Measurements from ENCODE around the gene SLC22A1. TPM values are rescaled to one million over a fixed set of nuclear protein-coding genes. Genes with fewer than 3 reads are reported as not detected.

SLC22A1 gene
- total and polyA plus RNA-seq, 12 donors: 0.26 to 7.1 (median 1.7) TPM; not detected in 2

DNA sequence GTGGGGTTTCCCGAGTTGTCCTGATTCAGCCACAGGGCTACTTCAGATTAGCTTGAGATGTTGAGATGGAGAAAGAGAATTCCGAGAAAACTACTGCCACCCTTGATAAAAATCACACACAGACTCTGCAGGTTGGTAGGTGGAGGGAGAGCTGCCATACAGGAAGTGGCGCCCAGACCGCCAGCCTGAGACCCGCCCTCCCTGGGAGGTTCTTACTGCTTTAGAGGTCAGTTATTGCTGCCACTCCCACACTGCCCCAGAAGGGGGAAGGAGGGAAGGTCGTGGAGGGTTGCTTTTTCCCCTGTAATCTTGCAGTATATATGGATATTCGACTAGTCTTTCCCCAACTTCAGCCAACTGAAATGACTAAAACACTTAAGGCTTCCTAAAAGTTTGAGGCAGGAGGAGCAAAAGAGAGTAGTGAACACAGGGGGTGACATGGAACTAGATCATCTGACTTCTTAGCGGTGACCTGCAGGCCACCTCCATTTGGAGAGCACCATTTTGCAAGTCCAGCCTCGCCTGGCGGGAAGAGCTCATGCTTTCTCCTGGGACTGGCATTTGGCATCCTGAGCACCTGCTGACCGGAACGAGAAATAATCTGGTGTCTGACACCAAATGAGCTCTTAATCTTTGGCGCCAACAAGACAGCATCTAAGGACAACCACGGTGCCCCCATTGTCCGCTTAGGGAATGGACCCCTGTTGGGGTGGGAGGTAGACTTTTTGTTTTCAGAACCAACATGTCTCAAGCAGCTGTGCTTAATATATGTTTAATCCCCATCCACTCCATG lies 35.7 kb upstream of the SLC22A1 start:
- no peak overlapping the region for H3K4me3 ChIP-seq
- TF ChIP-seq, protein P1, sequence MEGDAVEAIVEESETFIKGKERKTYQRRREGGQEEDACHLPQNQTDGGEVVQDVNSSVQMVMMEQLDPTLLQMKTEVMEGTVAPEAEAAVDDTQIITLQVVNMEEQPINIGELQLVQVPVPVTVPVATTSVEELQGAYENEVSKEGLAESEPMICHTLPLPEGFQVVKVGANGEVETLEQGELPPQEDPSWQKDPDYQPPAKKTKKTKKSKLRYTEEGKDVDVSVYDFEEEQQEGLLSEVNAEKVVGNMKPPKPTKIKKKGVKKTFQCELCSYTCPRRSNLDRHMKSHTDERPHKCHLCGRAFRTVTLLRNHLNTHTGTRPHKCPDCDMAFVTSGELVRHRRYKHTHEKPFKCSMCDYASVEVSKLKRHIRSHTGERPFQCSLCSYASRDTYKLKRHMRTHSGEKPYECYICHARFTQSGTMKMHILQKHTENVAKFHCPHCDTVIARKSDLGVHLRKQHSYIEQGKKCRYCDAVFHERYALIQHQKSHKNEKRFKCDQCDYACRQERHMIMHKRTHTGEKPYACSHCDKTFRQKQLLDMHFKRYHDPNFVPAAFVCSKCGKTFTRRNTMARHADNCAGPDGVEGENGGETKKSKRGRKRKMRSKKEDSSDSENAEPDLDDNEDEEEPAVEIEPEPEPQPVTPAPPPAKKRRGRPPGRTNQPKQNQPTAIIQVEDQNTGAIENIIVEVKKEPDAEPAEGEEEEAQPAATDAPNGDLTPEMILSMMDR (IDR thresholded peaks at IDR 0.05): no peak
- no peak for TF ChIP-seq POLR2A (IDR thresholded peaks at IDR 0.05)
- peaks cover 0 to 97% of the 10 kb centered on the region in 2 donors for H3K36me3 ChIP-seq (replicated peaks in 1 of 2)
- peaks cover 0 to 4% of the 10 kb centered on the region in 2 donors for H3K4me1 ChIP-seq (replicated peaks in 1 of 2)
- DNase-seq: no peak
- H3K9me3 ChIP-seq (replicated peaks in 1 of 3): no peaks in the 10 kb centered on the region
- intact Hi-C loops (cut with DNase I): loop anchor here in 1 of 2 donors (10.0 kb wide), 1 partner anchor 369 kb away; no protein-coding TSS in a partner anchor
- no peak overlapping the region for H3K27ac ChIP-seq
- H3K27me3 ChIP-seq: no peaks in the 10 kb centered on the region
- WGBS, 4 donors: 90 to 93% (median 91%) methylated on average over 12 to 15 of the region's 15 CpGs

DNA sequence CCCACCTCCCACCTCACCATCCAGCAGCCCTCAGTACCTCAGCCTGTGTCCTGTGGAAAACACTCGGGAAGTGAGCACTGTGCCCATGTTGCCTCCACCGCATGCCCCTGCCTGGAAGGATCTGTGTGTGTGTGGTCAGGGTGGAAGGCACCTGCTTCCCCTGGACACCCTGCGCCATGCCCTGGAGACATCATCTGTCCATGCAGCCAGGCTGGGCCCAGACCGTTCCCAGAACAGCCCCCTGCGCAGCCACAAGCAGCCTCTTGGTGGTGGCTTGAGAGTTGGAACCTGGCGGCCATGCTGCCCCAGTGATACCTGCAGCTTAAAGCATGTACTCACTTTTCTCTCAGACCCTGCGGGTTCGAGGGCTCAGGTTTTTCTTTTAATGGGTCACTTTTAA lies 34.9 kb upstream of the SLC22A1 start:
- no peak overlapping the region for H3K27ac ChIP-seq
- H3K4me1 ChIP-seq (replicated peaks in 1 of 2): peaks cover 0 to 4% of the 10 kb centered on the region in 2 donors
- 86 to 94% (median 90%) methylated on average over 5 to 8 of the region's 8 CpGs for WGBS, 4 donors
- peaks cover 0 to 96% of the 10 kb centered on the region in 2 donors for H3K36me3 ChIP-seq (replicated peaks in 1 of 2)
- no peak overlapping the region for H3K4me3 ChIP-seq
- H3K27me3 ChIP-seq: no peaks in the 10 kb centered on the region
- H3K9me3 ChIP-seq (replicated peaks in 1 of 3): no peaks in the 10 kb centered on the region
- intact Hi-C loops (cut with DNase I): loop anchor here in 1 of 2 donors (10.0 kb wide), 1 partner anchor 368 kb away; no protein-coding TSS in a partner anchor
- no peak for DNase-seq
- TF ChIP-seq POLR2A (IDR thresholded peaks at IDR 0.05): no peak
- TF ChIP-seq, protein P1 (IDR thresholded peaks at IDR 0.05): no peak

DNA sequence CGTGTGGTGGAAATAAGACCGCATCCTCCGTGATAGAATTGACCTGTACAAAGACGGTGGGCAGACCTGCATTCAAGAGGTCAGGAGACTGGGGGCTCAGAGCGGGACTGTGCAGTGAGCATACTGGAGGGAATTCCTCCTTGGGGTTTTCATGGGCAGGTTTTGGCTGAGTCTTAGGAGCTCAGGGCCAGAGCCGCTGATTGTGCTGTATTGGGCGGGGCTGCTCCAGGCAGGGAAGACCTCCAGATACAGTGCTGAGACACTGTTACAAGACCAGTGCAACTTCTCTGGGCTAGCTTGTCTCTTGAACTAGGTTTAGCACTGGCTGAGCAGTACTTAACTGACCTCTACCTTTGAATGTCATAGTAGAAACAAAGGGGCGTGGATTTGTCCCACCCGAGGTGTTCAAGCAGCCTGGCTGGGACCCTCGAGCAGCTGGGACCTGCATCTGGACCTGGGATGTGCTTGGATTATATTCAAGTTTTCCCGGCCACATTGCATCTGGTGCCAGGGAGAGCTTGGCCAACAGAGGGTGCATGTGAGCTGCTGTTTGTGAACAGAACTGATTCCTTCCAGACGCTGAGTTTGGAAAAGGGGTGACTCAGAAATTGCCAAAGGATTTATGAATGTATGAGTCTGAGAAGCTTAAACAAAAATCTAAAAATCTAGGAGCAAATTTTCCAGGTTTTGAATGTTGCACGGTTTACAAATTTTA lies 33.4 kb upstream of the SLC22A1 start:
- peaks cover 0 to 4% of the 10 kb centered on the region in 2 donors for H3K4me1 ChIP-seq (replicated peaks in 1 of 2)
- 49 to 55% (median 52%) methylated on average over 9 to 13 of the region's 13 CpGs for WGBS, 4 donors
- no peaks in the 10 kb centered on the region for H3K9me3 ChIP-seq (replicated peaks in 1 of 3)
- H3K27me3 ChIP-seq: no peaks in the 10 kb centered on the region
- H3K27ac ChIP-seq: no peak overlapping the region
- TF ChIP-seq, protein P1 (IDR thresholded peaks at IDR 0.05): peak; percentile 51 to 82 (median 70)
- no peak for TF ChIP-seq POLR2A (IDR thresholded peaks at IDR 0.05)
- no peak overlapping the region for H3K4me3 ChIP-seq
- H3K36me3 ChIP-seq (replicated peaks in 1 of 2): peaks cover 0 to 96% of the 10 kb centered on the region in 2 donors
- intact Hi-C loops (cut with DNase I): loop anchor here in 1 of 2 donors (10.0 kb wide), 1 partner anchor 367 kb away; no protein-coding TSS in a partner anchor
- DNase-seq: peak; percentile 69 to 90 (median 80)

All from adrenal gland (tissue), 12 donors.